ENCODE data around the gene SLC15A3.

The SLC15A3 gene

GRCh38 chr11:60895687-60896086 lies 56.3 kb downstream of the SLC15A3 start:
- no peak for TF ChIP-seq CTCF (IDR thresholded peaks at IDR 0.05; ENCODE audit: borderline replicate concordance, control extremely low read depth, extremely low read depth, insufficient read depth, missing control alignments)
- DNase-seq (ENCODE audit: low spot score): no peak
- in situ Hi-C loops (cut with MboI; ENCODE audit: low sequenced_read_pairs, unreplicated experiment): loop anchor here (10.0 kb wide), 2 partner anchors 61 to 121 kb away; no protein-coding TSS in a partner anchor

DNA sequence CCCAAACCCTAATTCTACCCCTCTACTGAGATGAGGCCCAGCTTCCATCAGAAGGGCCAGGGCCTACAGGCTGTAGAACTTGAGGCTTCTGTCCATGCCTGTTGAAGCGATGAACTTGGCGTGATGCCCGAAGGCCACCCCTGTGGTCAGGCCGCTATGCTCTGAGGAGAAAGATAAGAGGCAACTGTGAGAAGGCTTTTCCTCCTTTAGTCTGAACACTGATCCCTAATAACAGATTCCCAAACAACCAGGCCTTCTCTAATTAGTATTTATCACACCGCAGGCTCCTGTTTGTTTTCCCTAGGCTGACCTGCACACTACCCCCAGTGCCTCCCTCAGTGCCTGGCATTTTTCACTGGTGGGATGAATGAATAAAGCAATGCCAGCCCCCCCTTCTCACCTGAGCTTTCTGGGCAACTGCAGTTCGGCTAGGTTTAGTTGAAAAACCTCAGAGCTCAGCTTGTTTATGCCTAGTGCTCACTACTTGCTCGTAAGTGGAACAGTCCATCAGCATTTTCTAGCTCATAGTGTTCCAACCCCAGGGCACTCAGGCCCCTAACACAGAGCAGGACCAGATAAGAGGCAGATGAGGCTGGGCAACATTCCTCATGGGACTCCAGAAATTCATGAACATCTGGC lies 60.8 kb downstream of the SLC15A3 start:
- in situ Hi-C loops (cut with MboI; ENCODE audit: low sequenced_read_pairs, unreplicated experiment): loop anchor here (10.0 kb wide), 2 partner anchors 56 to 116 kb away; no protein-coding TSS in a partner anchor
- no peak for TF ChIP-seq CTCF (IDR thresholded peaks at IDR 0.05; ENCODE audit: borderline replicate concordance, control extremely low read depth, extremely low read depth, insufficient read depth, missing control alignments)

GRCh38 chr11:60890696-60891095 lies 61.3 kb downstream of the SLC15A3 start:
- no peak for DNase-seq (ENCODE audit: low spot score)
- no peak for TF ChIP-seq CTCF (IDR thresholded peaks at IDR 0.05; ENCODE audit: borderline replicate concordance, control extremely low read depth, extremely low read depth, insufficient read depth, missing control alignments)
- in situ Hi-C loops (cut with MboI; ENCODE audit: low sequenced_read_pairs, unreplicated experiment): loop anchor here (10.0 kb wide), 2 partner anchors 56 to 116 kb away; no protein-coding TSS in a partner anchor

More for the DNA sequence above, 60.8 kb downstream of the SLC15A3 start:
- DNase-seq (ENCODE audit: low spot score): no peak

DNA sequence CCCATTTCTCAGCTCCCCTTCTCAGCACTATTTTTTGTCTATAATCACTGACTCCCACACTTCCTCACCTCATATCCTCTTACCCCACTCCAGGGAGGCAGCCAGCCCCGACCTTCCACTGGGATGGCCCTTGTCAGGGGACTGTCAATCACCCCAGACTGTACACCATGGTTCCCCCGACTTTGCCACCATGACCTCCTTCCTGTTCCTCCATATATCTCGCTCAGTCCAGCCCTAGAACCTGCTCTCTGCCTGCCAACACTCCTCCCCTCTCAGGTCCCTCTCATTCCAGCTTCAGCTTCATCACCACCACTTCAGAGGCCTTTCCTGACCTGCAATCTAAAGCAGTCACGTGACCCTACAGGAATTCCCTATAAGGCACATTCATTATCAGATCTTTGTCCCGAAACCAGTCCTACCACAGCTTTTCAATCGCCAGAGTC lies 62.1 kb downstream of the SLC15A3 start:
- no peak for DNase-seq (ENCODE audit: low spot score)
- in situ Hi-C loops (cut with MboI; ENCODE audit: low sequenced_read_pairs, unreplicated experiment): loop anchor here (10.0 kb wide), 2 partner anchors 55 to 115 kb away; no protein-coding TSS in a partner anchor
- TF ChIP-seq CTCF (IDR thresholded peaks at IDR 0.05; ENCODE audit: borderline replicate concordance, control extremely low read depth, extremely low read depth, insufficient read depth, missing control alignments): no peak

DNA sequence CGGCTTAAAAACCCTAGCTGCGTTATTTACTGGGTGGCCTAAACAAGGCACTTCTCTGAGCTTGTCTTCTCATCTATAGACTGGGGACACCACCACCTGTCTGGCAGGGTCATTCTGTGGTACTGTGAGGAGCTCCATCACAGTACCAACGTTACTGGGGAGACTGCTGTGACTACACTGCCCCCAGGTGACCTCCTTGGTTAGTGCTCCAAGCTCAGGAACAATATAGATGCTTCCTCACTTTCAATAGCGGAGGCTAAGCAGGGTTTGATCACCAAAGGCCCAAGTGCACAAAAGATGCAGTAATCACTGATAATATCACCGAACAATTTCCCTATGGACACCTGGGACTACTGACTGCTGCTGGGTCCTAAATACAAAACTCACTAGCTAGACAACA lies 64.4 kb downstream of the SLC15A3 start:
- peak; percentile 32 for TF ChIP-seq CTCF (IDR thresholded peaks at IDR 0.05; ENCODE audit: borderline replicate concordance, control extremely low read depth, extremely low read depth, insufficient read depth, missing control alignments)
- in situ Hi-C loops (cut with MboI; ENCODE audit: low sequenced_read_pairs, unreplicated experiment): no loop called here
- DNase-seq (ENCODE audit: low spot score): peak; percentile 48
